WTC11 (cell line): ENCODE results near the gene ADGRV1. TPM values are rescaled to one million over a fixed set of nuclear protein-coding genes. Genes with fewer than 3 reads are reported as not detected.

Experiments
- ATAC-seq: fragments of 200-7000 bp; cut with Tn5 transposase; 2 replicates; pipeline ENCODE4 v1.10.0; 2021; ENCODE audit warnings: mild to moderate bottlenecking, moderate library complexity
- CTCF ChIA-PET: fragments of 300-600 bp; sonication (Branson Sonifier 250); formaldehyde crosslinking; loops from one replicate; lab custom pipeline; 2021; ENCODE audit warnings: antibody characterized with exemption; lab: Charles Lee
- POLR2A ChIA-PET: fragments of 350-600 bp; sonication (Branson Sonifier 250); formaldehyde crosslinking; loops from one replicate; lab custom pipeline; 2021; ENCODE audit warnings: antibody characterized with exemption; lab: Charles Lee
- DNase-seq: peaks from one replicate; pipeline ENCODE4 v3.0.0; 2021; ENCODE audit warnings: low spot score
- H3K27ac Mint-ChIP-seq: 2 replicates; pipeline ENCODE4 v1.8.0; 2021; ENCODE audit warnings: mixed read lengths
- H3K27me3 Mint-ChIP-seq: 2 replicates; pipeline ENCODE4 v1.8.0; 2021; ENCODE audit warnings: low read depth, mild to moderate bottlenecking, moderate library complexity, mixed read lengths
- H3K36me3 Mint-ChIP-seq: 2 replicates; pipeline ENCODE4 v1.8.0; 2021; ENCODE audit warnings: mixed read lengths
- H3K4me1 Mint-ChIP-seq: 2 replicates; pipeline ENCODE4 v1.8.0; 2022; ENCODE audit warnings: mixed read lengths
- H3K4me3 Mint-ChIP-seq: 2 replicates; pipeline ENCODE4 v1.8.0; 2021; ENCODE audit warnings: mild to moderate bottlenecking, moderate library complexity, mixed read lengths
- H3K9me3 Mint-ChIP-seq: 2 replicates; pipeline ENCODE4 v1.8.0; 2021; ENCODE audit warnings: mixed read lengths
- CREB1 ChIP-seq: sonication (generic); formaldehyde crosslinking; IDR thresholded peaks from 2 replicates; pipeline ENCODE4 v1.8.0; 2023; ENCODE audit warnings: mild to moderate bottlenecking, missing genetic modification reagents
- FOXK1 ChIP-seq: sonication (generic); formaldehyde crosslinking; IDR thresholded peaks from 2 replicates; pipeline ENCODE4 v1.8.0; 2022; ENCODE audit warnings: mild to moderate bottlenecking, moderate library complexity, missing genetic modification reagents
- FOXP4 ChIP-seq: sonication (generic); formaldehyde crosslinking; IDR thresholded peaks from 2 replicates; pipeline ENCODE4 v1.8.0; 2022; ENCODE audit warnings: mild to moderate bottlenecking, missing genetic modification reagents
- JAZF1 ChIP-seq: fragments of 250-450 bp; sonication (Bioruptor Pico); IDR thresholded peaks from 2 replicates; pipeline ENCODE4 v1.9.0; 2021; ENCODE audit warnings: moderate library complexity, mild to moderate bottlenecking, inconsistent platforms
- JUN ChIP-seq: sonication (generic); formaldehyde crosslinking; IDR thresholded peaks from 2 replicates; pipeline ENCODE4 v1.8.0; 2023; ENCODE audit warnings: mild to moderate bottlenecking, missing genetic modification reagents
- MLX ChIP-seq: sonication (generic); formaldehyde crosslinking; IDR thresholded peaks from 2 replicates; pipeline ENCODE4 v1.8.1; 2023; ENCODE audit warnings: mild to moderate bottlenecking, missing genetic modification reagents, moderate library complexity
- NFYB ChIP-seq: sonication (generic); formaldehyde crosslinking; conservative IDR thresholded peaks from 2 replicates; pipeline ENCODE4 v1.8.0; 2022; ENCODE audit warnings: low read depth, missing genetic modification reagents
- OVOL2 ChIP-seq: fragments of 250-450 bp; sonication (Bioruptor Pico); IDR thresholded peaks from 2 replicates; pipeline ENCODE4 v1.9.0; 2021; ENCODE audit warnings: mild to moderate bottlenecking, borderline replicate concordance
- PRDM15 ChIP-seq: sonication (generic); formaldehyde crosslinking; IDR thresholded peaks from 2 replicates; pipeline ENCODE4 v1.8.0; 2022; ENCODE audit warnings: missing genetic modification reagents
- USF1 ChIP-seq: sonication (generic); formaldehyde crosslinking; IDR thresholded peaks from 2 replicates; pipeline ENCODE4 v1.8.0; 2022; ENCODE audit warnings: mild to moderate bottlenecking, missing genetic modification reagents
- ZBTB43 ChIP-seq: sonication (generic); formaldehyde crosslinking; IDR thresholded peaks from 2 replicates; pipeline ENCODE4 v1.8.1; 2023; ENCODE audit warnings: mild to moderate bottlenecking, missing genetic modification reagents
- ZNF512 ChIP-seq: sonication (generic); formaldehyde crosslinking; IDR thresholded peaks from 2 replicates; pipeline ENCODE4 v1.8.1; 2022; ENCODE audit warnings: missing genetic modification reagents, borderline replicate concordance
- total RNA-seq: library from RNA; stranded (reverse); gene quantifications from 3 replicates; pipeline ENCODE4 v1.2.3, GENCODE V29; 2021

Gene ADGRV1
- total RNA-seq, 1 experiment from 2014 or later, result 74.5 TPM

- no peak for TF ChIP-seq ZNF512 (CRISPR knock-in tag)
- TF ChIP-seq ZBTB43 (CRISPR knock-in tag), result no peak
- CTCF ChIA-PET, result no interaction called here
- Mint-ChIP-seq H3K27ac (peak overlapping the region; percentile 41; the same call in 1 of the 2 replicates), H3K4me1 (peaks cover 15% of the 10 kb centered on the region), H3K36me3 (peaks cover 19% of the 10 kb centered on the region), H3K9me3 (no peaks in the 10 kb centered on the region), H3K4me3 (no peak overlapping the region), H3K27me3 (no peaks in the 10 kb centered on the region)
- POLR2A ChIA-PET, result no interaction called here
- DNase-seq (no peak), ATAC-seq (no peak)
These were observed 597.6 kb downstream of the ADGRV1 start for GRCh38 chr5:91156242-91156641.

- ATAC-seq, result no peak
- CTCF ChIA-PET, result no interaction called here
- no peaks in the 10 kb centered on the region for H3K9me3 Mint-ChIP-seq
These were observed 599.4 kb downstream of the ADGRV1 start for GRCh38 chr5:91158011-91158410.

GRCh38 chr5:91159647-91160046 lies 601.0 kb downstream of the ADGRV1 start:
- no peak overlapping the region for H3K4me3 Mint-ChIP-seq
- peak; percentile 74 for ATAC-seq
- ChIA-PET POLR2A (no interaction called here), CTCF (no interaction called here)
- no peak for DNase-seq
- no peaks in the 10 kb centered on the region for H3K9me3 Mint-ChIP-seq
- H3K36me3 Mint-ChIP-seq, result peaks cover 15% of the 10 kb centered on the region
- peaks cover 7% of the 10 kb centered on the region for H3K4me1 Mint-ChIP-seq
- no peak overlapping the region for H3K27ac Mint-ChIP-seq
- H3K27me3 Mint-ChIP-seq, result no peaks in the 10 kb centered on the region
- TF ChIP-seq JAZF1 (CRISPR knock-in tag), result no peak
- TF ChIP-seq FOXK1 (CRISPR knock-in tag), result no peak
- TF ChIP-seq PRDM15 (CRISPR knock-in tag), result no peak
- no peak for TF ChIP-seq FOXP4
- no peak for TF ChIP-seq JUN (CRISPR knock-in tag)

More at GRCh38 chr5:91158011-91158410, 599.4 kb downstream of the ADGRV1 start:
- no peak overlapping the region for H3K4me3 Mint-ChIP-seq
- TF ChIP-seq PRDM15 (CRISPR knock-in tag), result no peak
- no peak for TF ChIP-seq MLX (CRISPR knock-in tag)
- no peak for TF ChIP-seq NFYB (CRISPR knock-in tag)
- no peak for TF ChIP-seq USF1 (CRISPR knock-in tag)
- no peak for TF ChIP-seq OVOL2 (CRISPR knock-in tag)
- no peak for TF ChIP-seq CREB1 (CRISPR knock-in tag)
- H3K27ac Mint-ChIP-seq, result no peak overlapping the region
- H3K36me3 Mint-ChIP-seq, result peaks cover 19% of the 10 kb centered on the region
- no peak for DNase-seq
- H3K27me3 Mint-ChIP-seq, result no peaks in the 10 kb centered on the region
- POLR2A ChIA-PET, result no interaction called here
- peaks cover 11% of the 10 kb centered on the region for H3K4me1 Mint-ChIP-seq
